Measurements from ENCODE around the gene TAOK2. TPM values are rescaled to one million over a fixed set of nuclear protein-coding genes. Genes with fewer than 3 reads are reported as not detected.

TAOK2 gene
- total RNA-seq, 6 donors from 2014 or later, result 70.2 to 195 (median 81.5) TPM

DNA sequence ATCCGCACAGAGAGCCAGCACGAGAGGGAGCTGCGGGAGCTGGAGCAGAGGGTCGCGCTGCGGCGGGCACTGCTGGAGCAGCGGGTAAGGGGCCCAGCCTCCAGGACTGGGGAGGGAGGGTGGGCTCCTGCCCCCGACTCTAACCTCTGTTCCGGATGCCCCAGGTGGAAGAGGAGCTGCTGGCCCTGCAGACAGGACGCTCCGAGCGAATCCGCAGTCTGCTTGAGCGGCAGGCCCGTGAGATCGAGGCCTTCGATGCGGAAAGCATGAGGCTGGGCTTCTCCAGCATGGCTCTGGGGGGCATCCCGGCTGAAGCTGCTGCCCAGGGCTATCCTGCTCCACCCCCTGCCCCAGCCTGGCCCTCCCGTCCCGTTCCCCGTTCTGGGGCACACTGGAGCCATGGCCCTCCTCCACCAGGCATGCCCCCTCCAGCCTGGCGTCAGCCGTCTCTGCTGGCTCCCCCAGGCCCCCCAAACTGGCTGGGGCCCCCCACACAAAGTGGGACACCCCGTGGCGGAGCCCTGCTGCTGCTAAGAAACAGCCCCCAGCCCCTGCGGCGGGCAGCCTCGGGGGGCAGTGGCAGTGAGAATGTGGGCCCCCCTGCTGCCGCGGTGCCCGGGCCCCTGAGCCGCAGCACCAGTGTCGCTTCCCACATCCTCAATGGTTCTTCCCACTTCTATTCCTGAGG, 17.4 kb downstream of the TAOK2 start:
- 80 to 90% methylated on average over 8 to 35 of the region's 35 CpGs for WGBS, 2 donors
- peaks cover 17 to 68% (median 53%) of the 10 kb centered on the region in 4 donors for H3K4me1 ChIP-seq
- ATAC-seq (ENCODE audit: low FRiP score in 2 of 2) (no peak), DNase-seq (peak in 1 of 2 donors; percentile 77)
- H3K9me3 ChIP-seq, result no peaks in the 10 kb centered on the region
- H3K27me3 ChIP-seq, result no peaks in the 10 kb centered on the region
- peaks cover 25 to 78% (median 65%) of the 10 kb centered on the region in 4 donors for H3K36me3 ChIP-seq
- no peak overlapping the region for H3K4me3 ChIP-seq
- no peak for TF ChIP-seq EP300 (IDR thresholded peaks at IDR 0.05)
- TF ChIP-seq, protein P1, sequence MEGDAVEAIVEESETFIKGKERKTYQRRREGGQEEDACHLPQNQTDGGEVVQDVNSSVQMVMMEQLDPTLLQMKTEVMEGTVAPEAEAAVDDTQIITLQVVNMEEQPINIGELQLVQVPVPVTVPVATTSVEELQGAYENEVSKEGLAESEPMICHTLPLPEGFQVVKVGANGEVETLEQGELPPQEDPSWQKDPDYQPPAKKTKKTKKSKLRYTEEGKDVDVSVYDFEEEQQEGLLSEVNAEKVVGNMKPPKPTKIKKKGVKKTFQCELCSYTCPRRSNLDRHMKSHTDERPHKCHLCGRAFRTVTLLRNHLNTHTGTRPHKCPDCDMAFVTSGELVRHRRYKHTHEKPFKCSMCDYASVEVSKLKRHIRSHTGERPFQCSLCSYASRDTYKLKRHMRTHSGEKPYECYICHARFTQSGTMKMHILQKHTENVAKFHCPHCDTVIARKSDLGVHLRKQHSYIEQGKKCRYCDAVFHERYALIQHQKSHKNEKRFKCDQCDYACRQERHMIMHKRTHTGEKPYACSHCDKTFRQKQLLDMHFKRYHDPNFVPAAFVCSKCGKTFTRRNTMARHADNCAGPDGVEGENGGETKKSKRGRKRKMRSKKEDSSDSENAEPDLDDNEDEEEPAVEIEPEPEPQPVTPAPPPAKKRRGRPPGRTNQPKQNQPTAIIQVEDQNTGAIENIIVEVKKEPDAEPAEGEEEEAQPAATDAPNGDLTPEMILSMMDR (IDR thresholded peaks at IDR 0.05), result no peak
- no peak for TF ChIP-seq POLR2AphosphoS5 (IDR thresholded peaks at IDR 0.05)
- TF ChIP-seq POLR2A (IDR thresholded peaks at IDR 0.05), result no peak
- peak overlapping the region; percentile 33 to 92 (median 70) for H3K27ac ChIP-seq

DNA sequence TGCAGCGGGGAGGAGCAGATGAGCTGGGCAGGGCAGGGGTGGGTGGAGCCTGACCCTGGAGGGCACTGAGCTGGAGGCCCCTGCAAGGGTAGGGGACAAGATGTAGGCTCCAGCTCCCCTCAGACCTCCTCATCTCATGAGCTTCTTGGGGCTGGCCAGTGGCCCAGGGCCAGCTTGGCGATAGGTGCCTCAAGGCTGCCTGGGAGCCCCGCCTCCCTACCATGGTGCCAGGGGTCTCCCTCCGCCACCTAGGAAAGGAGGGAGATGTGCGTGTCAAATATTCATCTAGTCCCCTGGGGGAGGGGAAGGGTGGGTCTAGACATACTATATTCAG, 17.9 kb downstream of the TAOK2 start:
- H3K9me3 ChIP-seq, result no peaks in the 10 kb centered on the region
- no peak for DNase-seq
- ATAC-seq (ENCODE audit: low FRiP score in 2 of 2), result no peak
- H3K36me3 ChIP-seq, result peaks cover 20 to 73% (median 60%) of the 10 kb centered on the region in 4 donors
- peak overlapping the region; percentile 33 to 92 (median 70) for H3K27ac ChIP-seq
- H3K4me1 ChIP-seq, result peaks cover 18 to 65% (median 51%) of the 10 kb centered on the region in 4 donors
- TF ChIP-seq POLR2AphosphoS5 (IDR thresholded peaks at IDR 0.05), result no peak
- 84 to 87% methylated on average over 4 to 5 of the region's 5 CpGs for WGBS, 2 donors
- H3K27me3 ChIP-seq, result no peaks in the 10 kb centered on the region
- H3K4me3 ChIP-seq, result no peak overlapping the region

DNA sequence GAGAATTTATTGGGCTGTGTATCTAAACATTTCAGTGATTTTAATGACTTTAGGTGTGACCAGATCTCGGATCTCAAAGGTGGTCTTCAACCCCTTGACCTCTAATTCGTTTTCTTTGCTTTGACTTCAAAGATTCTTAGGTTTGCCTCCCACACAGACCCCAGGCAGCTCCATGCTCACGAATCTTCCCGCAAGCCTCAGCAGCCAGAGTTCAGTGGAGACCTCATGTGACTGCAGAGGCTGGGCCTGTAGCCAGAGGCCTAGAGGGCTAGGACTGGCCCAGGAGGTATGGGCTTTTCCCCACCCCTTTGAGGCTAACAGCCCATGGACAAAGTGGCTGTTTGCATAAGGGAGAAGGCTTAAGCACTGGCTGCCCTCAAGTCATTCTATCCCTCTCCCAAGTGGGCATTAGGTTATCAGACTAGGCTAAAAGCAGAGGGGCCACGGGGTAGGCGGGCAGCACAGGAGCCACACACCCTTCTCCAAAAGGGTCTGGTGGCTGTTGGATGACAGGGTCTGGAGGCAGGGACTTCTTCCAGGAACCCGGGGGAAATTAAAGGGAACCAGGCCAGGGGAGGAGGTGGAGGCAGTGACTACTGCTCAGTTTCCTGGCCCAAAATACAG, 18.8 kb downstream of the TAOK2 start:
- Histone ChIP-seq H3K36me3 (peaks cover 13 to 64% (median 51%) of the 10 kb centered on the region in 4 donors), H3K27me3 (no peaks in the 10 kb centered on the region), H3K27ac (peak overlapping the region in 3 of 4 donors; percentile 65 to 92 (median 76)), H3K4me3 (no peak overlapping the region), H3K4me1 (peaks cover 26 to 64% (median 51%) of the 10 kb centered on the region in 4 donors), H3K9me3 (no peaks in the 10 kb centered on the region)
- 62 to 63% methylated on average over 7 of the region's 7 CpGs for WGBS, 2 donors
- peak in 1 of 2 donors; percentile 81 for DNase-seq
- ATAC-seq (ENCODE audit: low FRiP score in 2 of 2), result no peak
- no peak for TF ChIP-seq POLR2A (IDR thresholded peaks at IDR 0.05)
- TF ChIP-seq POLR2AphosphoS5 (IDR thresholded peaks at IDR 0.05), result no peak
- TF ChIP-seq, protein P1 (IDR thresholded peaks at IDR 0.05), result no peak
- no peak for TF ChIP-seq EP300 (IDR thresholded peaks at IDR 0.05)

DNA sequence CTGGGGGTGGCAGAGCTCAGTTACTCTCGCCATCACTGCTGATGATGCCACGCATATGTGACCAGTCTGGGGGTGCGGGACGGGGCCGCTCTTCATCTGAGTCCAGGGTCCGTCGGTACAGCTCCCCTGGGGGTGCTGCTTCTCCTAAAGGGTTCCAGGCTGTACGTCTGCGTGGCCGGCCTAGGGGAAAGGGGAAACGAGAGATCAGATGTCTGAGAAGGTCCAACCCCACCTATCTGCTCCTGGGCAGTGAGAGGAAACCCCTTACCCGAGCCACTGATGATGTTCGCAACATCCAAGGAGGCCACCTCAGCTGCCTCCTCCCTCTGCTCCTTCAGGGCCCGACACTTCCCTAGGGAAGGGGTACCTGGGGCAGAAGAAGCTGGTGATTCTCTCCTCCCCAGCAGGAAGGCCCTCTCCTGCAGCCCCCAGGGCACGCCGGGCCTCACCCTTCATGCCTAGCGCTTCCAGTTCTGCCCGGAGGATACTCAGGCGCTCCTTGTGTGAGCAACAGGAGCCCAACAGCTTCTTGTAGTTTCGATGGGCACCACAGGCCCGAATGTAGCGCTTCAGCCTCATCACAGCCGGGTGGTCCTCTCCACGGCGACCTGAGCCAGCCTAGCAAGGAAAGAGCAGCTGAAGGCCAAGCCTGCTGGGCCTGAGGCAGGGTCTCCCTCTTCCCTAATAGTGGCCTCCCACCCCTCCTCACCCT, 19.7 kb downstream of the TAOK2 start:
- TF ChIP-seq POLR2AphosphoS5 (IDR thresholded peaks at IDR 0.05) (no peak), EP300 (IDR thresholded peaks at IDR 0.05) (no peak), POLR2A (IDR thresholded peaks at IDR 0.05) (no peak)
- TF ChIP-seq, protein P1 (IDR thresholded peaks at IDR 0.05), result no peak
- no peaks in the 10 kb centered on the region for H3K9me3 ChIP-seq
- 84 to 93% methylated on average over 13 to 25 of the region's 25 CpGs for WGBS, 2 donors

More for the DNA sequence above, 19.7 kb downstream of the TAOK2 start:
- Histone ChIP-seq H3K27me3 (no peaks in the 10 kb centered on the region), H3K36me3 (peaks cover 10 to 60% (median 44%) of the 10 kb centered on the region in 4 donors), H3K4me3 (no peak overlapping the region), H3K27ac (peak overlapping the region in 3 of 4 donors; percentile 20 to 92 (median 90)), H3K4me1 (peaks cover 26 to 57% (median 47%) of the 10 kb centered on the region in 4 donors)
- DNase-seq (no peak), ATAC-seq (ENCODE audit: low FRiP score in 2 of 2) (no peak)
